HepG2 (cell line): ENCODE data around the gene KCTD1. TPM values are rescaled to one million over a fixed set of nuclear protein-coding genes. Genes with fewer than 3 reads are reported as not detected.

Source experiments
- ATAC-seq: fragments of 200-7000 bp; cut with Tn5 transposase; 3 replicates; pipeline ENCODE4 v1.9.1; 2020; ENCODE audit warnings: mild to moderate bottlenecking, moderate library complexity
- BruUV-seq: library from RNA; stranded (reverse); fragments of 400-500 nt; replicated peaks from 2 replicates; lab custom pipeline; 2021; lab: Mats Ljungman, UMichigan
- CTCF ChIA-PET: fragments of 300-600 bp; formaldehyde crosslinking; extraction: SDS; loops from one replicate; lab custom pipeline; 2021; ENCODE audit warnings: low total read pairs, inconsistent platforms, low intra/inter-chr PET ratio; lab: Yijun Ruan, JAX
- POLR2A ChIA-PET: fragments of 350-600 bp; sonication (Branson Sonifier 250); formaldehyde crosslinking; loops from one replicate; lab custom pipeline; 2020; ENCODE audit warnings: antibody characterized with exemption, inconsistent platforms; lab: Yijun Ruan, JAX
- DNase-seq: peaks from one replicate; pipeline ENCODE4 v3.0.0-alpha.2; 2015; ENCODE audit warnings: low spot score
- FAIRE-seq: peaks from 3 replicates; lab custom pipeline; 2011; peaks lifted over from hg19 to GRCh38; lab: Jason Lieb, UNC
- H2AFZ ChIP-seq: one replicate; pipeline ENCODE4 v1.6.1; 2011; ENCODE audit warnings: low read length, inconsistent platforms
- H3K27ac ChIP-seq: fragments of 300-600 bp; 3 replicates; pipeline ENCODE4 v1.8.0; 2011; ENCODE audit warnings: mixed run types, mild to moderate bottlenecking, mixed read lengths, low read length, inconsistent platforms; ENCODE audit not compliant: insufficient read depth; ENCODE audit errors: extremely low read length
- H3K27me3 ChIP-seq, 2 experiments: fragments of 200-600 bp in 1 of 2; 2 replicates in 1 of 2; 3 replicates in 1 of 2; pipeline versions ENCODE4 v1.6.0 to v1.8.0; 2011; ENCODE audit warnings: low read length in 2 of 2, mild to moderate bottlenecking in 2 of 2, moderate library complexity in 2 of 2, inconsistent platforms in 1 of 2; ENCODE audit not compliant: insufficient read depth in 2 of 2, control insufficient read depth in 1 of 2
- H3K36me3 ChIP-seq, 2 experiments: fragments of 200-600 bp in 1 of 2; replicated peaks in 1 of 2; 2 replicates in 1 of 2; 3 replicates in 1 of 2; pipeline versions ENCODE4 v1.5.1 to v1.8.0; 2011; ENCODE audit warnings: low read length in 2 of 2, inconsistent platforms in 1 of 2; ENCODE audit not compliant: insufficient read depth in 2 of 2, control insufficient read depth in 1 of 2
- H3K4me1 ChIP-seq: 2 replicates; pipeline ENCODE4 v1.5.1; 2012; ENCODE audit warnings: low read length, inconsistent platforms; ENCODE audit not compliant: insufficient read depth
- H3K4me2 ChIP-seq: 2 replicates; pipeline ENCODE4 v1.6.0; 2011; ENCODE audit warnings: low read depth, low read length, inconsistent platforms
- H3K4me3 ChIP-seq, 3 experiments: fragments of 200-600 bp in 1 of 3; sonication (generic), shearing (Covaris generic) in 1 of 3; replicated peaks in 1 of 3; 2 replicates each; pipeline ENCODE4 v1.5.1; 2011 to 2016; ENCODE audit warnings: low read length in 3 of 3, inconsistent platforms in 2 of 3, low read depth in 2 of 3, mild to moderate bottlenecking in 2 of 3, control low read depth in 1 of 3, mixed read lengths in 1 of 3; ENCODE audit not compliant: insufficient read depth in 1 of 3
- H3K79me2 ChIP-seq: one replicate; pipeline ENCODE4 v1.6.1; 2011; ENCODE audit warnings: low read length, inconsistent platforms; ENCODE audit not compliant: insufficient read depth
- H3K9ac ChIP-seq: 2 replicates; pipeline ENCODE4 v1.6.0; 2011; ENCODE audit warnings: mild to moderate bottlenecking, low read depth, low read length, inconsistent platforms; ENCODE audit not compliant: insufficient read depth
- H3K9me3 ChIP-seq: 2 replicates; pipeline ENCODE4 v1.5.1; 2012; ENCODE audit warnings: mild to moderate bottlenecking, low read length
- H4K20me1 ChIP-seq: 2 replicates; pipeline ENCODE4 v1.6.0; 2011; ENCODE audit warnings: inconsistent platforms, mild to moderate bottlenecking, low read length, moderate library complexity; ENCODE audit not compliant: insufficient read depth
- CEBPG ChIP-seq: IDR thresholded peaks from 2 replicates; pipeline ENCODE4 v1.6.1; 2016
- ELF3 ChIP-seq: IDR thresholded peaks from 2 replicates; pipeline ENCODE4 v1.6.1; 2016; ENCODE audit warnings: missing genetic modification reagents, missing compliant biosample characterization
- HOXA9 ChIP-seq: sonication (generic); formaldehyde crosslinking; IDR thresholded peaks from 2 replicates; pipeline ENCODE4 v1.8.1; 2022; ENCODE audit warnings: missing genetic modification reagents, mild to moderate bottlenecking, moderate library complexity, borderline replicate concordance
- MIXL1 ChIP-seq: IDR thresholded peaks from 2 replicates; pipeline ENCODE4 v1.6.1; 2016
- PITX1 ChIP-seq: sonication (generic); formaldehyde crosslinking; IDR thresholded peaks from 2 replicates; pipeline ENCODE4 v1.5.1; 2020; ENCODE audit warnings: mild to moderate bottlenecking, missing genetic modification reagents
- RCOR2 ChIP-seq: IDR thresholded peaks from 2 replicates; pipeline ENCODE4 v1.6.1; 2016; ENCODE audit warnings: missing biosample characterization, missing genetic modification reagents
- SMYD3 ChIP-seq: sonication (generic); formaldehyde crosslinking; IDR thresholded peaks from 2 replicates; pipeline ENCODE4 v1.8.1; 2023; ENCODE audit warnings: mild to moderate bottlenecking, missing genetic modification reagents
- TBX3 ChIP-seq: fragments of 450-650 bp; IDR thresholded peaks from 2 replicates; pipeline ENCODE4 v1.6.1; 2017; ENCODE audit warnings: antibody characterized with exemption, mild to moderate bottlenecking, inconsistent platforms, borderline replicate concordance
- ZFP1 ChIP-seq: IDR thresholded peaks from 2 replicates; pipeline ENCODE4 v1.6.1; 2016
- ZNF101 ChIP-seq: sonication (generic); formaldehyde crosslinking; IDR thresholded peaks from 2 replicates; pipeline ENCODE4 v1.4.0; 2020; ENCODE audit warnings: mild to moderate bottlenecking, low read depth, missing genetic modification reagents, borderline replicate concordance
- ZNF430 ChIP-seq: sonication (generic); formaldehyde crosslinking; IDR thresholded peaks from 2 replicates; pipeline ENCODE4 v1.9.0; 2021; ENCODE audit warnings: mild to moderate bottlenecking, missing genetic modification reagents
- ZNF75D ChIP-seq: sonication (generic); formaldehyde crosslinking; IDR thresholded peaks from 2 replicates; pipeline ENCODE4 v1.8.1; 2023; ENCODE audit warnings: missing genetic modification reagents, mild to moderate bottlenecking, borderline replicate concordance
- ZSCAN22 ChIP-seq: sonication (generic); formaldehyde crosslinking; IDR thresholded peaks from 2 replicates; pipeline ENCODE4 v1.4.0; 2020; ENCODE audit warnings: mild to moderate bottlenecking, missing genetic modification reagents
- ZSCAN9 ChIP-seq: IDR thresholded peaks from 2 replicates; pipeline ENCODE4 v1.6.1; 2016; ENCODE audit warnings: borderline replicate concordance
- WGBS: methylation state at CpG from one replicate; pipeline ENCODE4 v1.1.6; 2017; ENCODE audit warnings: low lambda C conversion rate; 5-methylcytosine and 5-hydroxymethylcytosine counted together
- in situ Hi-C: cut with HindIII; loops from 2 replicates; pipeline ENCODE4 v1.10.0; 2017; ENCODE audit warnings: low pct_unique_long_range_greater_than_20kb; ENCODE audit not compliant: extremely low pct_ligation_motif_present
- intact Hi-C: fragments of 100-400 bp; cut with micrococcal nuclease; formaldehyde crosslinking; loops from one replicate; pipeline ENCODE4 v1.10.0; 2022; ENCODE audit not compliant: unreplicated experiment
- polyA plus RNA-seq, 8 experiments: library from polyadenylated mRNA; depleted of rRNA in 3 of 8; stranded (reverse) in 7 of 8; unstranded in 1 of 8; fragments of >200 nt; fragmentation: Illumina TruSeq in 4 of 8; extraction: Trizol in 4 of 8; gene quantifications; 2 replicates each; pipeline versions ENCODE4 v1.2.1 to v1.2.3, GENCODE V29; 2011 to 2016; ENCODE audit warnings: low read depth in 4 of 8, missing spikeins in 1 of 8, mixed read lengths in 1 of 8; ENCODE audit not compliant: insufficient read depth in 1 of 8
- total RNA-seq, 5 experiments: library from RNA; depleted of rRNA; stranded (reverse); fragments of >200 nt; fragmentation: Illumina TruSeq; extraction: Trizol; gene quantifications; 2 replicates each; pipeline ENCODE4 v1.2.3, GENCODE V29; 2016; ENCODE audit warnings: low read depth in 1 of 5
- TF ChIP-seq, protein P1 (sequence below): sonication (generic); formaldehyde crosslinking; IDR thresholded peaks from 2 replicates; pipeline ENCODE4 v1.5.1; 2020; ENCODE audit warnings: missing genetic modification reagents, mild to moderate bottlenecking, borderline replicate concordance
- TF ChIP-seq, protein P2 (sequence below): sonication (generic); formaldehyde crosslinking; IDR thresholded peaks from 2 replicates; pipeline ENCODE4; 2020; ENCODE audit warnings: missing genetic modification reagents, mild to moderate bottlenecking, borderline replicate concordance
- TF ChIP-seq, protein P3 (sequence below): sonication (generic); formaldehyde crosslinking; IDR thresholded peaks from 2 replicates; pipeline ENCODE4 v1.4.0; 2020; ENCODE audit warnings: mild to moderate bottlenecking, missing genetic modification reagents, borderline replicate concordance
- TF ChIP-seq, protein P4 (sequence below), 2 experiments: IDR thresholded peaks; 2 replicates each; pipeline ENCODE4 v1.6.1; 2011 to 2012; ENCODE audit warnings: low read length in 2 of 2, borderline replicate concordance in 1 of 2, low read depth in 1 of 2, mild to moderate bottlenecking in 1 of 2, moderate library complexity in 1 of 2

Gene KCTD1
- total and polyA plus RNA-seq, 2 of the 13 experiments (the other 11 are each of a cell fraction or from before 2014, with no cell fraction given) = 2.7 to 6.8 TPM

DNA sequence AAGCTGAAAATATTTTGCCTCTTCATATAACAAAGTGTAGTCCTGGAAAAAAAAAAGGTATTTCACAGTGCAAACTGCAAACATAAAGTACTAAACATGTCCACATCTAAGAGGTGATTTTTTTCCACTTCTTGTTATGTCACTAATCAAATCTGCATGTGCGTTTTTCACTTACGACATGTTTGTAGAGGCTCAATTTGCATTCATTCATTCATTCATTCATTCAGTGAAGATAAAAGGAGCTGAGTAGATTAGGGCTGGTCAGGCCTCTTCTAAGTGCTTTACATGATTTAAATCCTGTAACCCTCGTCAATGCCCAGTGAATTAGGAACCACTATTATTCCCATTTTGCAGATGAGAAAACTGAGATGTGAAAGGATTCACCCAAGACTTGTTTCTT lies 88.5 kb downstream of the KCTD1 start:
- no peak for FAIRE-seq
- Histone ChIP-seq H3K27ac (no peak overlapping the region), H3K4me3 (no peak overlapping the region), H3K79me2 (no peaks in the 10 kb centered on the region), H2AFZ (no peak overlapping the region), H3K9ac (no peak overlapping the region), H3K36me3 (peaks cover 2 to 10% of the 10 kb centered on the region in 2 experiments; a peak in 1 of 5 replicates), H4K20me1 (no peaks in the 10 kb centered on the region), H3K9me3 (no peaks in the 10 kb centered on the region), H3K27me3 (no peaks in the 10 kb centered on the region), H3K4me2 (no peak overlapping the region), H3K4me1 (no peaks in the 10 kb centered on the region)
- ATAC-seq = no peak
- ChIA-PET CTCF (no interaction called here), POLR2A (no interaction called here)
- DNase-seq = no peak
- in situ Hi-C loops = no loop called here
- WGBS = 97% methylated on average over 3 of the region's 3 CpGs
- intact Hi-C loops = no loop called here
- no TSS peak for BruUV-seq
- TF ChIP-seq MIXL1 (CRISPR knock-in tag) = no peak
- TF ChIP-seq ZFP1 (CRISPR knock-in tag) = no peak
- TF ChIP-seq HOXA9 (CRISPR knock-in tag) = no peak
- no peak for TF ChIP-seq RCOR2 (CRISPR knock-in tag)
- TF ChIP-seq, protein P1, sequence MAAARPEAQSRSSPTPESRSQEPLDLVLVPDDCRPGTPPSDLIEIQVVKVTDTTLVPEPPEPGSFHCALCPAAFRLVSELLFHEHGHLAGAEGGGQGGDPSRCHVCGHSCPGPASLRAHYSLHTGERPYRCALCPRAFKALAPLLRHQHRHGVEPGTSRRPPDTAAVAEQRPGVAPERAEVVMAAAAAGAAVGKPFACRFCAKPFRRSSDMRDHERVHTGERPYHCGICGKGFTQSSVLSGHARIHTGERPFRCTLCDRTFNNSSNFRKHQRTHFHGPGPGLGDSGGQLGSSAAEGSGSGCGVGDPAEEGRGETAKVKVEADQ = no peak
- TF ChIP-seq, protein P2, sequence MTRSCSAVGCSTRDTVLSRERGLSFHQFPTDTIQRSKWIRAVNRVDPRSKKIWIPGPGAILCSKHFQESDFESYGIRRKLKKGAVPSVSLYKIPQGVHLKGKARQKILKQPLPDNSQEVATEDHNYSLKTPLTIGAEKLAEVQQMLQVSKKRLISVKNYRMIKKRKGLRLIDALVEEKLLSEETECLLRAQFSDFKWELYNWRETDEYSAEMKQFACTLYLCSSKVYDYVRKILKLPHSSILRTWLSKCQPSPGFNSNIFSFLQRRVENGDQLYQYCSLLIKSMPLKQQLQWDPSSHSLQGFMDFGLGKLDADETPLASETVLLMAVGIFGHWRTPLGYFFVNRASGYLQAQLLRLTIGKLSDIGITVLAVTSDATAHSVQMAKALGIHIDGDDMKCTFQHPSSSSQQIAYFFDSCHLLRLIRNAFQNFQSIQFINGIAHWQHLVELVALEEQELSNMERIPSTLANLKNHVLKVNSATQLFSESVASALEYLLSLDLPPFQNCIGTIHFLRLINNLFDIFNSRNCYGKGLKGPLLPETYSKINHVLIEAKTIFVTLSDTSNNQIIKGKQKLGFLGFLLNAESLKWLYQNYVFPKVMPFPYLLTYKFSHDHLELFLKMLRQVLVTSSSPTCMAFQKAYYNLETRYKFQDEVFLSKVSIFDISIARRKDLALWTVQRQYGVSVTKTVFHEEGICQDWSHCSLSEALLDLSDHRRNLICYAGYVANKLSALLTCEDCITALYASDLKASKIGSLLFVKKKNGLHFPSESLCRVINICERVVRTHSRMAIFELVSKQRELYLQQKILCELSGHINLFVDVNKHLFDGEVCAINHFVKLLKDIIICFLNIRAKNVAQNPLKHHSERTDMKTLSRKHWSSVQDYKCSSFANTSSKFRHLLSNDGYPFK (CRISPR knock-in tag) = no peak
- no peak for TF ChIP-seq CEBPG
- no peak for TF ChIP-seq PITX1 (CRISPR knock-in tag)
- no peak for TF ChIP-seq TBX3
- TF ChIP-seq, protein P3, sequence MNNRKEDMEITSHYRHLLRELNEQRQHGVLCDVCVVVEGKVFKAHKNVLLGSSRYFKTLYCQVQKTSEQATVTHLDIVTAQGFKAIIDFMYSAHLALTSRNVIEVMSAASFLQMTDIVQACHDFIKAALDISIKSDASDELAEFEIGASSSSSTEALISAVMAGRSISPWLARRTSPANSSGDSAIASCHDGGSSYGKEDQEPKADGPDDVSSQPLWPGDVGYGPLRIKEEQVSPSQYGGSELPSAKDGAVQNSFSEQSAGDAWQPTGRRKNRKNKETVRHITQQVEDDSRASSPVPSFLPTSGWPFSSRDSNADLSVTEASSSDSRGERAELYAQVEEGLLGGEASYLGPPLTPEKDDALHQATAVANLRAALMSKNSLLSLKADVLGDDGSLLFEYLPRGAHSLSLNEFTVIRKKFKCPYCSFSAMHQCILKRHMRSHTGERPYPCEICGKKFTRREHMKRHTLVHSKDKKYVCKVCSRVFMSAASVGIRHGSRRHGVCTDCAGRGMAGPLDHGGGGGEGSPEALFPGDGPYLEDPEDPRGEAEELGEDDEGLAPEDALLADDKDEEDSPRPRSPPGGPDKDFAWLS (CRISPR knock-in tag) = no peak
- TF ChIP-seq SMYD3 (CRISPR knock-in tag) = no peak
- TF ChIP-seq, protein P4, sequence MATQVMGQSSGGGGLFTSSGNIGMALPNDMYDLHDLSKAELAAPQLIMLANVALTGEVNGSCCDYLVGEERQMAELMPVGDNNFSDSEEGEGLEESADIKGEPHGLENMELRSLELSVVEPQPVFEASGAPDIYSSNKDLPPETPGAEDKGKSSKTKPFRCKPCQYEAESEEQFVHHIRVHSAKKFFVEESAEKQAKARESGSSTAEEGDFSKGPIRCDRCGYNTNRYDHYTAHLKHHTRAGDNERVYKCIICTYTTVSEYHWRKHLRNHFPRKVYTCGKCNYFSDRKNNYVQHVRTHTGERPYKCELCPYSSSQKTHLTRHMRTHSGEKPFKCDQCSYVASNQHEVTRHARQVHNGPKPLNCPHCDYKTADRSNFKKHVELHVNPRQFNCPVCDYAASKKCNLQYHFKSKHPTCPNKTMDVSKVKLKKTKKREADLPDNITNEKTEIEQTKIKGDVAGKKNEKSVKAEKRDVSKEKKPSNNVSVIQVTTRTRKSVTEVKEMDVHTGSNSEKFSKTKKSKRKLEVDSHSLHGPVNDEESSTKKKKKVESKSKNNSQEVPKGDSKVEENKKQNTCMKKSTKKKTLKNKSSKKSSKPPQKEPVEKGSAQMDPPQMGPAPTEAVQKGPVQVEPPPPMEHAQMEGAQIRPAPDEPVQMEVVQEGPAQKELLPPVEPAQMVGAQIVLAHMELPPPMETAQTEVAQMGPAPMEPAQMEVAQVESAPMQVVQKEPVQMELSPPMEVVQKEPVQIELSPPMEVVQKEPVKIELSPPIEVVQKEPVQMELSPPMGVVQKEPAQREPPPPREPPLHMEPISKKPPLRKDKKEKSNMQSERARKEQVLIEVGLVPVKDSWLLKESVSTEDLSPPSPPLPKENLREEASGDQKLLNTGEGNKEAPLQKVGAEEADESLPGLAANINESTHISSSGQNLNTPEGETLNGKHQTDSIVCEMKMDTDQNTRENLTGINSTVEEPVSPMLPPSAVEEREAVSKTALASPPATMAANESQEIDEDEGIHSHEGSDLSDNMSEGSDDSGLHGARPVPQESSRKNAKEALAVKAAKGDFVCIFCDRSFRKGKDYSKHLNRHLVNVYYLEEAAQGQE (IDR thresholded peaks at IDR 0.05; ENCODE audit: borderline replicate concordance in 1 of 2, low read depth in 1 of 2, low read length in 2 of 2) = no peak
- TF ChIP-seq ZNF430 (CRISPR knock-in tag) = no peak
- TF ChIP-seq ZNF101 = no peak
- TF ChIP-seq ZSCAN22 = no peak
- no peak for TF ChIP-seq ELF3 (CRISPR knock-in tag)
- TF ChIP-seq ZSCAN9 = no peak
- TF ChIP-seq ZNF75D (CRISPR knock-in tag) = no peak
